ENCODE measurements around the gene ASCL3.

- no peak for TF ChIP-seq CTCF (IDR thresholded peaks at IDR 0.05)
- TF ChIP-seq POLR2A (IDR thresholded peaks at IDR 0.05), result no peak
Measured at GRCh38 chr11:8971196-8971923, 28.5 kb upstream of the ASCL3 start.
